ENCODE measurements around the gene PWP1. TPM values are rescaled to one million over a fixed set of nuclear protein-coding genes. Genes with fewer than 3 reads are reported as not detected.

PWP1 gene
- total and polyA plus RNA-seq, 2 experiments from 2014 or later, result 110 to 211 TPM

- no peak for TF ChIP-seq EZH2 (IDR thresholded peaks at IDR 0.05; ENCODE audit: low read depth, unreplicated experiment)
Observed at GRCh38 chr12:107660235-107660634, 25.4 kb upstream of the PWP1 start (continued).

- no peak overlapping the region for H3K4me3 Mint-ChIP-seq
- H3K9me3 Mint-ChIP-seq, result no peaks in the 10 kb centered on the region
- Histone ChIP-seq H4K20me1 (replicated peaks; ENCODE audit: insufficient read depth) (no peaks in the 10 kb centered on the region; the same call in 1 of the 2 replicates), H3K27ac (ENCODE audit: low read depth) (0 out of 2 replicates have a peak overlapping the region, but pooled peaks have one; percentile 22), H3K9me2 (ENCODE audit: insufficient read depth) (peaks cover 6% of the 10 kb centered on the region; the same call in 1 of the 2 replicates), H3K27me3 (ENCODE audit: insufficient read depth) (no peaks in the 10 kb centered on the region), H3K36me3 (ENCODE audit: insufficient read depth) (no peaks in the 10 kb centered on the region), H3K4me2 (peak overlapping the region; percentile 11; the same call in 1 of the 2 replicates), H3K4me3 (no peak overlapping the region), H3K4me1 (ENCODE audit: insufficient read depth) (peaks cover 30% of the 10 kb centered on the region), H3K79me2 (replicated peaks; ENCODE audit: insufficient read depth) (no peaks in the 10 kb centered on the region), H3F3A (replicated peaks; ENCODE audit: low read depth) (no peaks in the 10 kb centered on the region), H2AFZ (no peak overlapping the region)
- peak; percentile 58 for DNase-seq (ENCODE audit: low spot score)
- H3K27me3 Mint-ChIP-seq (ENCODE audit: insufficient read depth, low read depth, poor library complexity), result peaks cover 3% of the 10 kb centered on the region
- ATAC-seq, result peak; percentile 82
- peaks cover 34% of the 10 kb centered on the region for H3K4me1 Mint-ChIP-seq
- no peak overlapping the region for H3K27ac Mint-ChIP-seq
- TF ChIP-seq REST (IDR thresholded peaks at IDR 0.05; ENCODE audit: unreplicated experiment) (no peak), POLR2AphosphoS5 (IDR thresholded peaks at IDR 0.05; ENCODE audit: low read depth) (no peak), CREB1 (CRISPR knock-in tag; IDR thresholded peaks at IDR 0.05; ENCODE audit: low read depth) (no peak), NANOG (IDR thresholded peaks at IDR 0.05; ENCODE audit: borderline replicate concordance) (no peak), ZNF331 (CRISPR knock-in tag; IDR thresholded peaks at IDR 0.05; ENCODE audit: low read depth) (no peak), ZNF462 (CRISPR knock-in tag; IDR thresholded peaks at IDR 0.05) (no peak), ETS1 (IDR thresholded peaks at IDR 0.05) (no peak), ZNF114 (CRISPR knock-in tag; IDR thresholded peaks at IDR 0.05) (no peak), JUNB (IDR thresholded peaks at IDR 0.05; ENCODE audit: unreplicated experiment) (no peak), CTCF (conservative IDR thresholded peaks at IDR 0.05; ENCODE audit: low read depth in 2 of 2) (no peak), STAT1 (IDR thresholded peaks at IDR 0.05; ENCODE audit: unreplicated experiment) (no peak)
- H3K36me3 Mint-ChIP-seq (ENCODE audit: low read depth), result no peaks in the 10 kb centered on the region; the same call in 2 of the 3 replicates
Observed at GRCh38 chr12:107660861-107661415, 24.7 kb upstream of the PWP1 start.

Data from GM23338 (cell line).